ENCODE results near the gene IQSEC1. TPM values are rescaled to one million over a fixed set of nuclear protein-coding genes. Genes with fewer than 3 reads are reported as not detected.

The IQSEC1 gene
- total RNA-seq, 3 donors from 2014 or later: 26.9 to 45.4 (median 26.9) TPM

GRCh38 chr3:12968541-12968940 is 104.7 kb downstream of the IQSEC1 start:
- intact Hi-C loops (cut with DNase I; ENCODE audit: low total_unique reads): loop anchor here (5.0 kb wide), 1 partner anchor 1311 kb away; no protein-coding TSS in a partner anchor
- Histone ChIP-seq H3K27me3 (no peaks in the 10 kb centered on the region), H3K4me3 (peak overlapping the region in 1 of 3 donors; percentile 71), H3K27ac (no peak overlapping the region), H3K4me1 (peaks cover 0 to 6% of the 10 kb centered on the region in 2 donors), H3K9me3 (no peaks in the 10 kb centered on the region), H3K36me3 (no peaks in the 10 kb centered on the region)
- TF ChIP-seq CTCF (IDR thresholded peaks at IDR 0.05): no peak
- TF ChIP-seq POLR2AphosphoS5 (IDR thresholded peaks at IDR 0.05): no peak
- no peak for TF ChIP-seq POLR2A (IDR thresholded peaks at IDR 0.05)
- no peak for DNase-seq (ENCODE audit: low spot score in 2 of 2)

- peaks cover 0 to 6% of the 10 kb centered on the region in 2 donors for H3K4me1 ChIP-seq
- peak; percentile 87 to 88 for DNase-seq (ENCODE audit: low spot score in 2 of 2)
- peak overlapping the region; percentile 66 to 76 for H3K27ac ChIP-seq
- H3K27me3 ChIP-seq: no peaks in the 10 kb centered on the region
- intact Hi-C loops (cut with DNase I; ENCODE audit: low total_unique reads): loop anchor here (5.0 kb wide), 1 partner anchor 1310 kb away; no protein-coding TSS in a partner anchor
- no peaks in the 10 kb centered on the region for H3K36me3 ChIP-seq
- TF ChIP-seq POLR2A (IDR thresholded peaks at IDR 0.05) (no peak), CTCF (IDR thresholded peaks at IDR 0.05) (no peak), POLR2AphosphoS5 (IDR thresholded peaks at IDR 0.05) (no peak)
- H3K4me3 ChIP-seq: peak overlapping the region; percentile 71 to 88 (median 73)
- H3K9me3 ChIP-seq: no peaks in the 10 kb centered on the region
Measured at GRCh38 chr3:12967606-12968351, 105.5 kb downstream of the IQSEC1 start.

- peak overlapping the region; percentile 66 to 76 for H3K27ac ChIP-seq
- H3K4me3 ChIP-seq: peak overlapping the region; percentile 71 to 88 (median 73)
- intact Hi-C loops (cut with DNase I; ENCODE audit: low total_unique reads): loop anchor here (5.0 kb wide), 1 partner anchor 1310 kb away; no protein-coding TSS in a partner anchor
- H3K36me3 ChIP-seq: no peaks in the 10 kb centered on the region
- no peaks in the 10 kb centered on the region for H3K9me3 ChIP-seq
- TF ChIP-seq CTCF (IDR thresholded peaks at IDR 0.05) (no peak), POLR2AphosphoS5 (IDR thresholded peaks at IDR 0.05) (no peak), POLR2A (IDR thresholded peaks at IDR 0.05) (no peak)
- no peak for DNase-seq (ENCODE audit: low spot score in 2 of 2)
- H3K27me3 ChIP-seq: no peaks in the 10 kb centered on the region
- H3K4me1 ChIP-seq: peaks cover 0 to 6% of the 10 kb centered on the region in 2 donors
Measured at GRCh38 chr3:12966847-12967605, 106.2 kb downstream of the IQSEC1 start.

- intact Hi-C loops (cut with DNase I; ENCODE audit: low total_unique reads): loop anchor here (5.0 kb wide), 1 partner anchor 1309 kb away; no protein-coding TSS in a partner anchor
- peak overlapping the region; percentile 66 to 76 for H3K27ac ChIP-seq
- peaks cover 0 to 6% of the 10 kb centered on the region in 2 donors for H3K4me1 ChIP-seq
- H3K36me3 ChIP-seq: no peaks in the 10 kb centered on the region
- TF ChIP-seq POLR2A (IDR thresholded peaks at IDR 0.05) (no peak), CTCF (IDR thresholded peaks at IDR 0.05) (no peak), POLR2AphosphoS5 (IDR thresholded peaks at IDR 0.05) (no peak)
- H3K9me3 ChIP-seq: no peaks in the 10 kb centered on the region
- no peak for DNase-seq (ENCODE audit: low spot score in 2 of 2)
- peak overlapping the region; percentile 71 to 88 (median 73) for H3K4me3 ChIP-seq
- H3K27me3 ChIP-seq: no peaks in the 10 kb centered on the region
Measured at GRCh38 chr3:12965999-12966846, 107.0 kb downstream of the IQSEC1 start.

All from breast epithelium (tissue), 4 donors.